ENCODE results near the gene CTNND2. TPM values are rescaled to one million over a fixed set of nuclear protein-coding genes. Genes with fewer than 3 reads are reported as not detected.

CTNND2 gene
- total RNA-seq, 1 experiment from 2014 or later, result 7.0 TPM

GRCh38 chr5:11377896-11378295 is 526.4 kb downstream of the CTNND2 start:
- Histone ChIP-seq H3K4me1 (ENCODE audit: insufficient read depth, low read length) (peaks cover 3% of the 10 kb centered on the region; the same call in 1 of the 2 replicates), H3K14ac (ENCODE audit: insufficient read depth, low read length) (no peak overlapping the region), H3K9ac (ENCODE audit: extremely low read depth, insufficient read length, low read length) (no peak overlapping the region), H3T11ph (ENCODE audit: low read length) (no peak overlapping the region), H2BK5ac (ENCODE audit: insufficient read length, low read length) (no peak overlapping the region), H3K27me3 (ENCODE audit: insufficient read depth, low read length) (peaks cover 3% of the 10 kb centered on the region; the same call in 1 of the 2 replicates), H3K23ac (ENCODE audit: insufficient read length, low read depth, low read length) (no peak overlapping the region), H3K23me2 (ENCODE audit: insufficient read length, low read depth, low read length, poor library complexity, severe bottlenecking) (no peaks in the 10 kb centered on the region), H4K20me1 (ENCODE audit: control insufficient read depth, insufficient read depth, insufficient read length) (no peaks in the 10 kb centered on the region), H2BK12ac (ENCODE audit: insufficient read length, low read depth, low read length) (no peak overlapping the region), H3K79me1 (ENCODE audit: insufficient read depth, low read depth, low read length, poor library complexity, severe bottlenecking) (no peaks in the 10 kb centered on the region), H3K56ac (ENCODE audit: insufficient read length, low read depth, low read length) (no peak overlapping the region), H2AK5ac (ENCODE audit: insufficient read length, low read length) (no peak overlapping the region), H3K79me2 (ENCODE audit: insufficient read depth, low read length) (no peaks in the 10 kb centered on the region), H2BK15ac (ENCODE audit: low read depth, low read length) (no peak overlapping the region), H3K18ac (ENCODE audit: insufficient read length, low read depth, low read length) (no peak overlapping the region), H4K91ac (ENCODE audit: insufficient read length, low read depth, low read length) (no peak overlapping the region), H4K8ac (replicated peaks; ENCODE audit: insufficient read length, low read depth, low read length) (no peak overlapping the region), H3K4me2 (ENCODE audit: insufficient read depth, insufficient read length, low read length) (no peak overlapping the region), H2BK20ac (ENCODE audit: low read depth, low read length, poor library complexity, severe bottlenecking) (no peak overlapping the region), H4K5ac (ENCODE audit: insufficient read length, low read depth, low read length) (no peak overlapping the region), H3K27ac (ENCODE audit: insufficient read length, low read depth, low read length) (no peak overlapping the region), H2BK120ac (ENCODE audit: low read depth, low read length, poor library complexity, severe bottlenecking) (no peak overlapping the region), H3K9me3 (ENCODE audit: control insufficient read depth, low read depth, low read length) (no peaks in the 10 kb centered on the region), H2AFZ (ENCODE audit: low read length) (no peak overlapping the region), H3K4ac (ENCODE audit: low read depth, low read length) (no peak overlapping the region)
- WGBS (ENCODE audit: extremely low coverage, insufficient read length, low lambda C conversion rate), result no CpG with 5 or more reads among the region's 2 CpGs
- no peaks in the 10 kb centered on the region; a peak in 2 of 7 replicates for H3K36me3 Mint-ChIP-seq (ENCODE audit: insufficient read depth in 1 of 3, low read depth in 3 of 3)
- peaks cover 23 to 26% of the 10 kb centered on the region in 2 experiments for H3K4me1 Mint-ChIP-seq
- no peaks in the 10 kb centered on the region for H3K9me3 Mint-ChIP-seq
- peaks cover 43% of the 10 kb centered on the region for H3K27me3 Mint-ChIP-seq (ENCODE audit: low read depth)
- no peak for DNase-seq
- TF ChIP-seq CTCF (conservative IDR thresholded peaks at IDR 0.05), result no peak
- peak overlapping the region in 1 of 3 experiments; percentile 25; a peak in 2 of 7 replicates for H3K27ac Mint-ChIP-seq
- H3K4me3 Mint-ChIP-seq, result no peak overlapping the region
